IPS-18a (cell line): ENCODE results near the gene ADARB1.

Source experiments
- H3K27ac ChIP-seq: one replicate; pipeline ENCODE4 v1.5.1; 2013; ENCODE audit warnings: low read length
- H3K27me3 ChIP-seq: one replicate; pipeline ENCODE4 v1.6.1; 2013; ENCODE audit warnings: mild to moderate bottlenecking, low read length; ENCODE audit not compliant: control insufficient read depth, insufficient read depth
- H3K36me3 ChIP-seq: one replicate; pipeline ENCODE4 v1.6.1; 2013; ENCODE audit warnings: low read depth, low read length; ENCODE audit not compliant: control insufficient read depth
- H3K4me1 ChIP-seq: one replicate; pipeline ENCODE4 v1.6.1; 2013; ENCODE audit warnings: low read depth, low read length; ENCODE audit not compliant: control insufficient read depth
- H3K4me3 ChIP-seq: one replicate; pipeline ENCODE4 v1.5.1; 2013; ENCODE audit warnings: low read length
- H3K9ac ChIP-seq: one replicate; pipeline ENCODE4 v1.6.1; 2013; ENCODE audit warnings: mild to moderate bottlenecking, low read length, moderate library complexity
- H3K9me3 ChIP-seq: one replicate; pipeline ENCODE4 v1.6.1; 2013; ENCODE audit warnings: low read depth, low read length; ENCODE audit not compliant: control insufficient read depth

Gene ADARB1

DNA sequence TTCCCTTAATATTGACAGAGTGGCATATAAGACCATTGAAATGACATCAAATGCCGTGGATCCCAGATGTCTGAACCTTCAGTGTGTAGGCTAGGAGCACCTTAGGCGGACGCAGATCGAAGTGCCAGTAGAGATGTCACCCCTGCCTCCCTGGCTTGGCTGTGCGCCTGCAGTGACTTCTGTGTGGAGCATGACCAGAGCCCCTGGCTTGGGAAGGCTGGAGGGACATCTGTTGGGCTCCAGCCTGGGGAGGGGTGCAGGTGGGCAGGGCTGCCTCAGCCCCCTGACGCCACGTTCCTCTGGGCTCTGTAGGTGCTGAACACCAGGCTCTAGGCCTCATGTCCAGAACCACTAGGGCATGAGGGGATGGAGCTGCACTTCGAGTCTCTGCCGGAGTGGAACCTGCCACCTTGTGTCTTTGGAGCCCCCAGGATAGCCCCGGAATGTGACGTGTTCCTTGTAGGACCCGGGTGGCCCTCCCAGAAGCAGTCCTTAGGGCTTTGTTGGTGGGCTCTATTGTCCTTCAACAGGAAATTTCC lies 103.8 kb downstream of the ADARB1 start:
- no peaks in the 10 kb centered on the region for H3K36me3 ChIP-seq
- no peaks in the 10 kb centered on the region for H3K9me3 ChIP-seq
- H3K27me3 ChIP-seq: no peaks in the 10 kb centered on the region
- H3K4me3 ChIP-seq: no peak overlapping the region
- H3K9ac ChIP-seq: no peak overlapping the region
- no peaks in the 10 kb centered on the region for H3K4me1 ChIP-seq
- H3K27ac ChIP-seq: no peak overlapping the region

DNA sequence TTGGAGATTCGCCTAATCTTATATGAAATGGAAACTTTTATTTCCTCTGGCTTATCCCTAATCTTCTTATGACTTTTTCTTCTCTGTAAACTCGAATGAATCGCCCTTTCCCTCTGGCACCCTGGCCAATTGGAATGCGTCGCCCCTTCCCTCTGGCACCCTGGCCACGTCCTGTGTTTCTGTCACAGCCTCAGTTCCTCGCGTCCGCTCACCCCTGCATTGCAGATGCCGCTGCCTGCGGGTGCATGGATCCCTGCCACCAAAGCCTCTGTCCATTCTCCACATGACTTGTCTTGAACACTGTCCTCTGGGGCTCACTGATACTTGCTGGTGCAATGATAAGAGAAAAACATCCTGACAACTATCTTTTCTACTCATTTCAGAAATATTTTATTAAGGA lies 104.6 kb downstream of the ADARB1 start:
- H3K27me3 ChIP-seq: no peaks in the 10 kb centered on the region
- H3K9me3 ChIP-seq: no peaks in the 10 kb centered on the region
- H3K9ac ChIP-seq: no peak overlapping the region
- H3K36me3 ChIP-seq: no peaks in the 10 kb centered on the region
- no peaks in the 10 kb centered on the region for H3K4me1 ChIP-seq
- no peak overlapping the region for H3K27ac ChIP-seq
- no peak overlapping the region for H3K4me3 ChIP-seq

DNA sequence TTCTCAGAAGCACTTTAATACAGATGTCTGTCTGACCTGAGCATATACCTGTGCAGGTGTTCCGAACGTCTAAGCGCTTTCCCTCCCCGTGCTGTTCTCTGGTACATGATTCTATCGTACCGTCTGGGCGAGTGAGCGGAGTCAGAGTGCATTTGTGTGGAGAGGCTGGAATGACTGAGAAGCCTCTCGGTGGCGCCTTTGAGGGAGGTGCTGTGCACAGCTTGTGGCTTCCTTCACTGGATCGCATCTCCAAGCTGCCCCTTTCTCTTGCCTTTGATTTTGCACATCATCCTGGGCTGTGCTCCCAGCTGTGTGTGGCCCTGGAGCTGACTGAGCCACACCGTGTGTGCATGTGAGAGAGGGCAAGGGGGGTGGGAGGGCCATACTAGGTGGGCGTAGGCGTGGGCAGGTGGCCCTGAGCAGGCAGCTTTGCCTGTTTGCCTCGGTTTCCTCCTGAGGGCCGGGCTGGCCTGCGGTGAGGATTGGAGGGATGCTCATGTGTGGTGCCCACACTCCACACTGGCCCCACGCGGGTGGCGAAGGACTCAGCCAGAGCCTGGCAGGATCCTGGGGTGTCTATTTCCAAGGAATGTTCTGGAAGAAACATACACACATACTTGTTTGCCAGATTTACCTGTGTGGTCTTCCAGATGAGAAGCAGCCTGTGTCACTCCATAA lies 105.3 kb downstream of the ADARB1 start:
- Histone ChIP-seq H3K27ac (no peak overlapping the region), H3K27me3 (no peaks in the 10 kb centered on the region), H3K9me3 (no peaks in the 10 kb centered on the region), H3K4me1 (no peaks in the 10 kb centered on the region), H3K9ac (no peak overlapping the region), H3K4me3 (no peak overlapping the region), H3K36me3 (no peaks in the 10 kb centered on the region)

DNA sequence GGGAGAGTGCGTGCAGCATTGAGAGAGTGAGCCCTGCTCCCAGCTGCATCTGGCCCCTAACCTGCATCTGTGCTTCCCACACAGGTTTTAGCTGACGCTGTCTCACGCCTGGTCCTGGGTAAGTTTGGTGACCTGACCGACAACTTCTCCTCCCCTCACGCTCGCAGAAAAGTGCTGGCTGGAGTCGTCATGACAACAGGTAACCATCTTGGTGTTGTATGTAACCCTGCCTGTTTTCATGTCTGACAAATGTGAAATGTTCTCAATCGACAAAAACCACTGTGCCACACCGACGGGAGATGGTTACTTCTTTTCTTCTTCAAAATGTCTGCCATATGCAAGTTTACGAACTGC lies 105.8 kb downstream of the ADARB1 start:
- H3K36me3 ChIP-seq: no peaks in the 10 kb centered on the region
- no peak overlapping the region for H3K9ac ChIP-seq
- no peaks in the 10 kb centered on the region for H3K9me3 ChIP-seq
- no peak overlapping the region for H3K4me3 ChIP-seq
- no peaks in the 10 kb centered on the region for H3K27me3 ChIP-seq
- H3K4me1 ChIP-seq: no peaks in the 10 kb centered on the region
- H3K27ac ChIP-seq: no peak overlapping the region

DNA sequence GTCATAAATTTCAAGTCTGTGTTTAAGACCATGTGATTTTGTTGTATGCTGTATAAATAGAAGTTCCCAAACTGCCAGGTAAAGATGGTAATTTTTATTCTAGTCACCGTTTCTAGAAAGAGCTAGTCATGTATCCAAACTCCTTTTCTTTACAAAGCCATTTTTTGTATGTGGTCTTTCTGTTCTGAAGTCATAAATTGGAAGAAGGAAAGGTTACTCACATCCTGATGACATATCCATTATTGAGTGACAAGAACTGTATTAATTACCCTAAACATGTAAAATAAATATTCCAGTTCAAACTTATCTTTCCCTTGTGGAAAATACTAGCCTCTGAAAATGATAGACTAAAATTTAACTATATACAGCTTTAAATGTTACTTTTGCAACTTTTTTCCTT lies 108.6 kb downstream of the ADARB1 start:
- Histone ChIP-seq H3K9me3 (peaks cover 15% of the 10 kb centered on the region), H3K4me3 (no peak overlapping the region), H3K4me1 (no peaks in the 10 kb centered on the region), H3K9ac (no peak overlapping the region), H3K36me3 (no peaks in the 10 kb centered on the region), H3K27ac (no peak overlapping the region), H3K27me3 (no peaks in the 10 kb centered on the region)

DNA sequence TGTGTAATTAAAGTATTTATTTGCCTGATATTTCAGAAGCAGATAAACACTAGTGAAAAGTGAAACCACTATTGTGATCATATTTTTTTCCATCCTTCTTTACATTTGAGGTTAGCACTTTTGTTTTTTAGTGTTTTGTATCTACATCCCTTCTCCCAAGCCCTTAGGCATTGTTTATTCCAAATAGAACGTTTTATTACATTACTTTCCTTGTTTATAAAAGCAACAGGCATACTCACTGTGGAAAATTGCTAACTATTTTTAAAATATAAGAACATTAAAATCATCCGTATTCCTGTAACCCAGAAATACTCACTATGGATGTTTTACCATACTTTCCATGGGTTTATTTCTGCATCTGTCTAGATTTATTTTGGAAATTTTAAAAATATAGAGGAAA lies 109.5 kb downstream of the ADARB1 start:
- Histone ChIP-seq H3K27ac (no peak overlapping the region), H3K4me1 (no peaks in the 10 kb centered on the region), H3K27me3 (no peaks in the 10 kb centered on the region), H3K9ac (no peak overlapping the region), H3K9me3 (peaks cover 15% of the 10 kb centered on the region), H3K36me3 (no peaks in the 10 kb centered on the region), H3K4me3 (no peak overlapping the region)

DNA sequence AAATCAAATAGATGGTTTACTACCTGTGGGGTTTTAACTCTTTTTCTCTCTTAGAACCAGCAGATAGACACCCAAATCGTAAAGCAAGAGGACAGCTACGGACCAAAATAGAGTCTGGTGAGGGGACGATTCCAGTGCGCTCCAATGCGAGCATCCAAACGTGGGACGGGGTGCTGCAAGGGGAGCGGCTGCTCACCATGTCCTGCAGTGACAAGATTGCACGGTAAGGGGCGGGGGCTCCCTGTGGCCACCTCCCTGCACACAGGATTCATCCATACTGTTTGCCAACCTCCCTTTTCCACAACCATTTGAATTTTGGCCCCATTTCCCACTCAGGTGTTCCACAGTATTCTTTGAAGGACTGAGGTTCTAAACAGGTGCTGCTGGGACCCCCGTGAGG lies 110.5 kb downstream of the ADARB1 start:
- no peak overlapping the region for H3K27ac ChIP-seq
- H3K36me3 ChIP-seq: no peaks in the 10 kb centered on the region
- H3K4me3 ChIP-seq: no peak overlapping the region
- no peaks in the 10 kb centered on the region for H3K4me1 ChIP-seq
- no peak overlapping the region for H3K9ac ChIP-seq
- H3K9me3 ChIP-seq: peaks cover 15% of the 10 kb centered on the region
- H3K27me3 ChIP-seq: no peaks in the 10 kb centered on the region

DNA sequence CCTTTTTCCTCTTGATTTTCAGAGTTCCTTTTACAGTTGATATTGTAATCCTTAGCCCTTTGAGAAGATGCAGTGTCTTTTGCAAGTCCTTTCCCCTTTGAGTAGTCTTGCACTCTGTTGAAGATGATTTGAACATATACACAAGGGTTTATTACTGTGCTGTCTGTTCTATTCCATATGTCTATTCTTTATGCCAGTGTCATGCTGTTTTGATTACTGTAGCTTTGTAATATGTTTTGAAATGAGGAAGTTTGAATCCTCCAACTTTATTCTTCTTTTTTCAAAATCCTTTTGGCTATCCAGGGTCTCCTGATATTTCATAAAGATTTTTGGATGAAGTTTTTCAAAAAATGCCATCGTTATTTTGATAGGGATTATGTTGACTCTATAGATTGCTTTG lies 112.3 kb downstream of the ADARB1 start:
- Histone ChIP-seq H3K27me3 (no peaks in the 10 kb centered on the region), H3K27ac (no peak overlapping the region), H3K4me3 (no peak overlapping the region), H3K36me3 (no peaks in the 10 kb centered on the region), H3K9ac (no peak overlapping the region), H3K4me1 (no peaks in the 10 kb centered on the region), H3K9me3 (peaks cover 15% of the 10 kb centered on the region)

DNA sequence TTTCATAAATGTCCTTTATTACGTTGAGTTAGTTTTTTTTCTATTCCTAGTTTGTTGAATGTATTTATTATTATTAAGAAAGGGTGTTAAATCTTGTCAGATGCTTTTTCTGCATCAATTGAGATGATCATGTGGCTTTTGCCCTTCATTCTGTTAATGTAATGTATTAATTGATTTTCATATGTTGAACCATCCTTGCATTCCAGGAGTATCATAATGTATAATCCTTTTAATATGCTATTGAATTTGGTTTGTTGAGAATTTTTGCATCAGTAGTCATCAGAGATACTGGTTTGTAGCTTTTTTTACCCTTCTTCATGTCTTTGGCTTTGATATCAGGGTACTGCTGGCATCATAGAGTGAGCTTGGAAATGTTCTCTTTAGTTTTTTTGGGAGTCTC lies 113.3 kb downstream of the ADARB1 start:
- H3K4me3 ChIP-seq: no peak overlapping the region
- H3K27ac ChIP-seq: no peak overlapping the region
- H3K9ac ChIP-seq: no peak overlapping the region
- H3K36me3 ChIP-seq: no peaks in the 10 kb centered on the region
- H3K27me3 ChIP-seq: no peaks in the 10 kb centered on the region
- H3K4me1 ChIP-seq: no peaks in the 10 kb centered on the region
- H3K9me3 ChIP-seq: peaks cover 15% of the 10 kb centered on the region

DNA sequence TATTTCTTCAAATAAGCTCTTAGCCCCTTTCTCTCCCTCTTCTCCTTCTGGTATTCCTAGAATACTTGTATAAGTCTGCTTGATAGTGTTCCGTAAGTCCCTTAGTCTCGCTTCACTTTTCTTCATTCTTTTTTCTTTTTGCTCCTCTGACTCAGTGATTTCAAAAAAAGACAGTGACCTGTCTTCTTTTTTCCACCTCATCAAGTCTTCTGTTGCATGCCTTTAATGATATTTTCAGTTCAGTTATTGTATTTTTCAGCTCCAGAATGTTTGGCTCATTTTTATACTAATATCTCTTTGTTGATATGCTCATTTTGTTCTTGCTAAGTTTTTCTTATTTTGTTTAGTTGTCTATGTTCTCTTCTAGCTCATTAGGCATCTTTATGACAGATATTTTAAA lies 115.6 kb downstream of the ADARB1 start:
- Histone ChIP-seq H3K27ac (no peak overlapping the region), H3K36me3 (no peaks in the 10 kb centered on the region), H3K4me1 (no peaks in the 10 kb centered on the region), H3K4me3 (no peak overlapping the region), H3K9ac (no peak overlapping the region), H3K9me3 (peaks cover 15% of the 10 kb centered on the region), H3K27me3 (no peaks in the 10 kb centered on the region)

DNA sequence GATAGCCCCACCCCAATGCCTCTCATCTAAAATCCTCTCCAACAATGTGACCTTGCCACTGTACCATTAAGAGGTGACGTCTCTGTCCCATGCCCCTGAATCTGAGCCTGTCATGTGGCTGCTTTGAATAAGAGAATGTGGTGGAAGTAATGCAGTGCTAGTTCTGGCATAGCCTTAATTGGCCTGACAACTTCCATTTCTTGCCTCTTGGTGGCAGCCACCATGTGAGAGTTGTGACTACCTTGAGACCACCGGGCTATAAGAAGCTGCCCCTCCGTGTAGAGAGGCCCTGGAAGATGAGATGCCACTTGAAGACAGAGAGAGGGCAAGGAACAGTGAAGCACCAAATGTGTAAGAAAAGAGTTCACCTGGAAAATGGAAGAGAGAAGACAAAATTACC lies 118.0 kb downstream of the ADARB1 start:
- Histone ChIP-seq H3K27ac (no peak overlapping the region), H3K36me3 (no peaks in the 10 kb centered on the region), H3K4me1 (no peaks in the 10 kb centered on the region)

DNA sequence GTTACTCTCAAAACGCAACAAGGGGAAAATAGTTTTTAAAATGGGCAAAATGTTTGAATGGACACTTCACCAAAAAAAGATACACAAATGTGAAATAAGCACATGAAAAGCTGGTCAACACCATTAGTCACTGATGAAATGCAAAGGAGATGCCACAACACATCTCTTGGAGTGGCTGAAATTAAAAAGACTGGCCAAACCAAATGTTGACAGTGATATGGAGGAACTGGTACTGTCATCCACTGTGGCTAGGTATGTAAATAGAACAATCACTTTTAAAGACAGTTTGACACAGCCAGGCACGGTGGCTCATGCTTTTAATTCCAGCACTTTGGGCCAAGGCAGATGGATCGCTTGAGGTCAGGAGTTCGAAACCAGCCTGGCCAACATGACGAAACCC lies 122.2 kb downstream of the ADARB1 start:
- H3K36me3 ChIP-seq: no peaks in the 10 kb centered on the region
- H3K9ac ChIP-seq: no peak overlapping the region
- H3K27me3 ChIP-seq: no peaks in the 10 kb centered on the region
- H3K4me3 ChIP-seq: no peak overlapping the region
- no peaks in the 10 kb centered on the region for H3K9me3 ChIP-seq
- no peaks in the 10 kb centered on the region for H3K4me1 ChIP-seq
- H3K27ac ChIP-seq: no peak overlapping the region

More for the DNA sequence above, 118.0 kb downstream of the ADARB1 start:
- Histone ChIP-seq H3K9ac (no peak overlapping the region), H3K9me3 (peaks cover 4% of the 10 kb centered on the region), H3K4me3 (no peak overlapping the region), H3K27me3 (no peaks in the 10 kb centered on the region)
